Stimulated activated CD8-positive, alpha-beta memory T cell treated with anti-CD3 and anti-CD28 coated beads, Interleukin-2, amount 100 ng/mL, for 48 hours (primary cell): Measurements from ENCODE around the gene FBXO47.
"Not testable (repeated sequence)": the region's sequence is repeated elsewhere in the genome, so short reads cannot be mapped to it uniquely, and the experiment has no call there.

Source experiments
- DNase-seq, 2 donors: peaks; one replicate each; pipeline ENCODE4 v3.0.0-alpha.2; 2020; ENCODE audit warnings: low read depth in 2 of 2

Gene FBXO47

GRCh38 chr17:38922538-38923297, 44.5 kb downstream of the FBXO47 start:
- no peak for DNase-seq

- DNase-seq: no peak
Observed at GRCh38 chr17:38921756-38922411, 45.3 kb downstream of the FBXO47 start.

- no peak for DNase-seq
Observed at GRCh38 chr17:38920374-38921291, 46.6 kb downstream of the FBXO47 start.

- no peak for DNase-seq
Observed at GRCh38 chr17:38919316-38920078, 47.7 kb downstream of the FBXO47 start.

GRCh38 chr17:38918916-38919315, 48.3 kb downstream of the FBXO47 start:
- DNase-seq: no peak

- no peak for DNase-seq
Observed at GRCh38 chr17:38918129-38918913, 48.9 kb downstream of the FBXO47 start.

- no peak for DNase-seq
Observed at GRCh38 chr17:38917259-38917658, 49.9 kb downstream of the FBXO47 start.

- no peak for DNase-seq
Observed at GRCh38 chr17:38916771-38917170, 50.4 kb downstream of the FBXO47 start.

- no peak for DNase-seq
Observed at GRCh38 chr17:38915639-38915995, 51.6 kb downstream of the FBXO47 start.

GRCh38 chr17:38914741-38915638, 52.2 kb downstream of the FBXO47 start:
- no peak for DNase-seq

GRCh38 chr17:38912221-38912813, 54.9 kb downstream of the FBXO47 start:
- no peak for DNase-seq

GRCh38 chr17:38911731-38912081, 55.5 kb downstream of the FBXO47 start:
- DNase-seq: not testable (repeated sequence)

GRCh38 chr17:38911081-38911730, 56.0 kb downstream of the FBXO47 start:
- DNase-seq: no peak

GRCh38 chr17:38910325-38910724, 56.9 kb downstream of the FBXO47 start:
- DNase-seq: no peak

- no peak for DNase-seq
Observed at GRCh38 chr17:38908676-38909181, 58.5 kb downstream of the FBXO47 start.

GRCh38 chr17:38907930-38908675, 59.1 kb downstream of the FBXO47 start:
- DNase-seq: no peak

GRCh38 chr17:38906460-38907228, 60.6 kb downstream of the FBXO47 start:
- DNase-seq: no peak
